Activated T-cell treated with anti-CD3 and anti-CD28 coated beads, Interleukin-2, amount 50 U/mL, for 72 hours (primary cell): ENCODE measurements around the gene TSPYL1. TPM values are rescaled to one million over a fixed set of nuclear protein-coding genes. Genes with fewer than 3 reads are reported as not detected.
A peak's percentile ranks its signal among the peaks of the same experiment; 100 is the strongest.

Experiments used
- ATAC-seq, 2 donors: fragments of 150-1000 bp; cut with Tn5 transposase; replicated peaks in 1 of 2; 2 replicates each; pipeline ENCODE4 v1.10.0; 2021; ENCODE audit warnings: moderate library complexity in 2 of 2, mild to moderate bottlenecking in 1 of 2
- DNase-seq, 2 donors: peaks; one replicate each; pipeline ENCODE4 v3.0.0; 2021 to 2022; ENCODE audit warnings: mixed read lengths in 1 of 2
- H3K27ac Mint-ChIP-seq: one replicate; pipeline ENCODE4 v1.8.0; 2022; ENCODE audit warnings: mild to moderate bottlenecking, moderate library complexity, mixed read lengths
- H3K27me3 Mint-ChIP-seq: one replicate; pipeline ENCODE4 v1.8.0; 2022; ENCODE audit warnings: low read depth, mixed read lengths
- H3K36me3 Mint-ChIP-seq, 2 donors: one replicate each; pipeline ENCODE4 v1.8.0; 2022; ENCODE audit warnings: mixed read lengths in 2 of 2, mild to moderate bottlenecking in 1 of 2; ENCODE audit not compliant: insufficient read depth in 2 of 2
- H3K4me1 Mint-ChIP-seq: one replicate; pipeline ENCODE4 v1.8.0; 2022; ENCODE audit warnings: low read depth, mixed read lengths
- H3K4me3 Mint-ChIP-seq, 2 donors: one replicate each; pipeline ENCODE4 v1.8.0; 2022; ENCODE audit warnings: mild to moderate bottlenecking in 2 of 2, mixed read lengths in 2 of 2, moderate library complexity in 2 of 2
- H3K9me3 Mint-ChIP-seq, 2 donors: one replicate each; pipeline ENCODE4 v1.8.0; 2022; ENCODE audit warnings: mixed read lengths in 2 of 2
- total RNA-seq, 2 donors: library from RNA; stranded (reverse); gene quantifications; one replicate each; pipeline ENCODE4 v1.2.3, GENCODE V29; 2022

The TSPYL1 gene
- total RNA-seq, 2 donors from 2014 or later = 43.2 to 55.0 TPM

GRCh38 chr6:116267836-116268588 lies 11.7 kb downstream of the TSPYL1 start:
- Mint-ChIP-seq H3K27me3 (no peaks in the 10 kb centered on the region), H3K27ac (peak overlapping the region; percentile 77), H3K4me1 (peaks cover 40% of the 10 kb centered on the region), H3K36me3 (peaks cover 17 to 18% of the 10 kb centered on the region in 2 donors), H3K9me3 (peaks cover 0 to 9% of the 10 kb centered on the region in 2 donors), H3K4me3 (peak overlapping the region in 1 of 2 donors; percentile 11)
- peak; percentile 33 to 48 for ATAC-seq
- no peak for DNase-seq

GRCh38 chr6:116266803-116267202 lies 12.9 kb downstream of the TSPYL1 start:
- Mint-ChIP-seq H3K9me3 (peaks cover 0 to 9% of the 10 kb centered on the region in 2 donors), H3K27ac (no peak overlapping the region), H3K4me1 (peaks cover 32% of the 10 kb centered on the region), H3K4me3 (no peak overlapping the region), H3K36me3 (peaks cover 20 to 22% of the 10 kb centered on the region in 2 donors), H3K27me3 (no peaks in the 10 kb centered on the region)
- no peak for DNase-seq
- ATAC-seq = peak; percentile 39 to 58

- DNase-seq (peak; percentile 32 to 41), ATAC-seq (peak; percentile 77 to 80)
- Mint-ChIP-seq H3K4me1 (peaks cover 44% of the 10 kb centered on the region), H3K27me3 (no peaks in the 10 kb centered on the region), H3K4me3 (no peak overlapping the region), H3K36me3 (peaks cover 22 to 26% of the 10 kb centered on the region in 2 donors), H3K27ac (no peak overlapping the region), H3K9me3 (peaks cover 0 to 12% of the 10 kb centered on the region in 2 donors)
These were observed 14.5 kb downstream of the TSPYL1 start for GRCh38 chr6:116265041-116265829.

GRCh38 chr6:116263353-116263752 lies 16.4 kb downstream of the TSPYL1 start:
- H3K9me3 Mint-ChIP-seq = peaks cover 0 to 12% of the 10 kb centered on the region in 2 donors
- H3K27me3 Mint-ChIP-seq = no peaks in the 10 kb centered on the region
- peaks cover 22 to 23% of the 10 kb centered on the region in 2 donors for H3K36me3 Mint-ChIP-seq
- H3K4me3 Mint-ChIP-seq = no peak overlapping the region
- ATAC-seq (no peak), DNase-seq (no peak)
- H3K4me1 Mint-ChIP-seq = peaks cover 38% of the 10 kb centered on the region
- no peak overlapping the region for H3K27ac Mint-ChIP-seq

GRCh38 chr6:116258520-116258919 lies 21.2 kb downstream of the TSPYL1 start:
- H3K4me3 Mint-ChIP-seq = no peak overlapping the region
- peaks cover 21% of the 10 kb centered on the region for H3K4me1 Mint-ChIP-seq
- H3K9me3 Mint-ChIP-seq = peaks cover 0 to 7% of the 10 kb centered on the region in 2 donors
- H3K27me3 Mint-ChIP-seq = no peaks in the 10 kb centered on the region
- H3K36me3 Mint-ChIP-seq = peaks cover 10 to 15% of the 10 kb centered on the region in 2 donors
- no peak overlapping the region for H3K27ac Mint-ChIP-seq
- DNase-seq = no peak
- ATAC-seq = no peak

GRCh38 chr6:116256694-116257093 lies 23.0 kb downstream of the TSPYL1 start:
- H3K4me3 Mint-ChIP-seq = no peak overlapping the region
- ATAC-seq (no peak), DNase-seq (no peak)
- peaks cover 0 to 2% of the 10 kb centered on the region in 2 donors for H3K9me3 Mint-ChIP-seq
- peaks cover 21% of the 10 kb centered on the region for H3K4me1 Mint-ChIP-seq
- H3K27ac Mint-ChIP-seq = no peak overlapping the region
- H3K36me3 Mint-ChIP-seq = peaks cover 1 to 4% of the 10 kb centered on the region in 2 donors
- no peaks in the 10 kb centered on the region for H3K27me3 Mint-ChIP-seq

- no peak overlapping the region for H3K27ac Mint-ChIP-seq
- ATAC-seq = no peak
- no peaks in the 10 kb centered on the region for H3K9me3 Mint-ChIP-seq
- DNase-seq = no peak
- H3K4me3 Mint-ChIP-seq = no peak overlapping the region
- peaks cover 0 to 1% of the 10 kb centered on the region in 2 donors for H3K36me3 Mint-ChIP-seq
- peaks cover 9% of the 10 kb centered on the region for H3K4me1 Mint-ChIP-seq
- H3K27me3 Mint-ChIP-seq = no peaks in the 10 kb centered on the region
These were observed 24.4 kb downstream of the TSPYL1 start for GRCh38 chr6:116255246-116255800.

- Mint-ChIP-seq H3K4me1 (peaks cover 7% of the 10 kb centered on the region), H3K36me3 (peaks cover 0 to 1% of the 10 kb centered on the region in 2 donors), H3K9me3 (no peaks in the 10 kb centered on the region), H3K27ac (no peak overlapping the region), H3K27me3 (no peaks in the 10 kb centered on the region), H3K4me3 (no peak overlapping the region)
- DNase-seq = no peak
- peak in 1 of 2 donors; percentile 41 for ATAC-seq
These were observed 25.3 kb downstream of the TSPYL1 start for GRCh38 chr6:116254297-116255056.

GRCh38 chr6:116253505-116254296 lies 26.0 kb downstream of the TSPYL1 start, which contains the start of gene TSPYL4:
TSPYL4 (minus strand) TSS chr6:116254075; CDS start chr6:116254008, 67 bp downstream.
- peaks cover 8% of the 10 kb centered on the region for H3K4me1 Mint-ChIP-seq
- DNase-seq = peak; percentile 89 to 90
- no peaks in the 10 kb centered on the region for H3K27me3 Mint-ChIP-seq
- peak; percentile 99 to 100 for ATAC-seq
- no peak within 1 kb of the TSS for H3K4me3 Mint-ChIP-seq
- peaks cover 0 to 1% of the 10 kb centered on the region in 2 donors for H3K36me3 Mint-ChIP-seq
- H3K27ac Mint-ChIP-seq = no peak within 1 kb of the TSS
- no peaks in the 10 kb centered on the region for H3K9me3 Mint-ChIP-seq

- Mint-ChIP-seq H3K27ac (no peak overlapping the region), H3K27me3 (no peaks in the 10 kb centered on the region), H3K36me3 (peaks cover 0 to 1% of the 10 kb centered on the region in 2 donors), H3K9me3 (no peaks in the 10 kb centered on the region), H3K4me1 (peaks cover 14% of the 10 kb centered on the region), H3K4me3 (no peak overlapping the region)
- DNase-seq (no peak), ATAC-seq (no peak)
These were observed 26.6 kb downstream of the TSPYL1 start for GRCh38 chr6:116253188-116253504.

GRCh38 chr6:116251568-116252384 lies 28.0 kb downstream of the TSPYL1 start:
- Mint-ChIP-seq H3K9me3 (no peaks in the 10 kb centered on the region), H3K27ac (peak overlapping the region; percentile 29), H3K36me3 (peaks cover 0 to 1% of the 10 kb centered on the region in 2 donors), H3K4me3 (no peak overlapping the region), H3K27me3 (no peaks in the 10 kb centered on the region), H3K4me1 (peaks cover 7% of the 10 kb centered on the region)
- ATAC-seq (no peak), DNase-seq (no peak)
